SW 1271 (cell line): ENCODE measurements around the gene SPC25.
"Not testable (repeated sequence)": the region's sequence is repeated elsewhere in the genome, so short reads cannot be mapped to it uniquely, and the experiment has no call there.

ENCODE experiments used
- DNase-seq, 2 experiments: peaks; one replicate each; lab custom pipeline; 2025; lab: John Stamatoyannopoulos, UW

Gene SPC25

GRCh38 chr2:168903888-168904287 is 13.7 kb upstream of the SPC25 start:
- DNase-seq = no peak

DNA sequence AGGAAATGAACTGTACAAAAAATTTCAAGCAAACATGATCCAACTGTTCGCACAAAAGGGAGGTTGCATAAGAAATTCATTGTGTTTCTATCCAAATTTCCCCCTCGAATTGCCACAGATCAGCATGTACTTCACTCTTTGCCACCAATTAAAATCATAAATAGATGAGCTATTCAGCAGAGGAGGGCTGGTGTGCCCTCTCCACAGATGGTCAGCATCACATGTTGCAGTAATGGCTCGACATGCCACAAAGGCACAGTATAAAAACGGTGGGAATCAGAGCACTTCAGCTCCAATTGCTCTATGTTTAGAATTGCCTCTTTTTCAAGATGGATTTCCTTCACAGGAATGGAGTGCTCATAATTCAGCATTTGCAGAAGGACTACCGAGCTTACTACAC is 10.8 kb upstream of the SPC25 start, which contains the start of gene G6PC2:
Gene G6PC2, plus strand, starts transcription at position 289 of the 400 bp plus-strand sequence. Its CDS starts 41 bp downstream, at position 330.
- no peak for DNase-seq

DNA sequence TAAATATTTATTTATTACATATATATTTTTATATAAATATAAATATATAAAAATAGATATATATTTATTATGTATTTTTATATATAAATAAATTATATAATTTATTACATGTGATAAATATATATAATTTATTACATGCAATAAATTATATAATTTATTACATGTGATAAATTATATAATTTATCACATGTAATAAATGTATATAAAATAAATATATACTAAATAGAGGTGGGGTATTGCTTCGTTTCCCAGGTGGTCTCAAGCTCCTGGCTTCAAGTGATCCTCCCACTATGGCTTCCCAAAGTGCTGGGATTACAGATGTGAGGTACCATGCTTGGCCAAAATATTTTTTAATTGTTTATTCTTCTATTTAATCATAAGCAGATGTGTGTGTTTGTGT is 7.2 kb upstream of the SPC25 start:
- no peak for DNase-seq

DNA sequence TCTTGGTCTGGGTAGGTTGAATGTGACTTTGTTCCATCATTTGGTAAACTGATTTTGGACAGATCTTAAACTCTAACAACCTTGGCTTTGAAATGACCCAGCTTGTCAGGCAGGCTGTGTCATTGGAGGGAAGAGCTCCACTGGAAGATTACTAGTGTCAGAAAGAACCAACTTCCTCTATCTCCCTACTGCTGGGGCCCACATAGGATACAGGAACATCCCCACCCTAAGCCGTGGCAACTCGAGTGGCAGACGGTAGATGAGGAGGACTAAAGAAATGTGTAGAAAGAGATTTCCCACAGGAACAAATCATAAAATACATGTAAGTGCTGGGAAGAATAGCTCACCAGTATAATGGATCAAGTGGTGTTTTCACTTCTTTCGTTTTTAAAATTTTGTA is 6.6 kb upstream of the SPC25 start:
- DNase-seq = no peak

- DNase-seq = no peak
Observed at GRCh38 chr2:168895771-168896170, 5.5 kb upstream of the SPC25 start.

DNA sequence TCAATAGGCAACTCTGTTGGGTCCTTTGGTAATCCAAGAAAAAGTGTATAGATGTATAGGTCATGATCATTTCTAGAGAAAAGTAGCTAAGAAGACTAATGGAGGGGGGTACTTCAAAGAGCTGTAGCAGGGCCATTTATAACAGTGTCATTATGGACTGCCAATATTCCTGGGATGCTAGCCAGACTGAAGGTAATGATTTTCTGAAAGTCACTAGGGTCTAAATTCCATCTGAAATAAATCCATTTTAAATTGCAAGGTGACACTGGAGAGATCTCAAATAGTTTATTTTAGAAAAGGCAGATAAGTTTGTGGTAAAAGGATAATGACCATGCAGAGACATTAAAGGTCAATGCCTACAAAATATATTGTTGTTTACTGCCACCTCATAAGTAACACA is 4.5 kb upstream of the SPC25 start:
- DNase-seq = no peak

GRCh38 chr2:168894101-168894500 is 3.9 kb upstream of the SPC25 start:
- DNase-seq = no peak

GRCh38 chr2:168892327-168892726 is 2.1 kb upstream of the SPC25 start:
- DNase-seq = no peak

GRCh38 chr2:168889635-168890005 is 610 bp downstream of the SPC25 start:
- no peak for DNase-seq

DNA sequence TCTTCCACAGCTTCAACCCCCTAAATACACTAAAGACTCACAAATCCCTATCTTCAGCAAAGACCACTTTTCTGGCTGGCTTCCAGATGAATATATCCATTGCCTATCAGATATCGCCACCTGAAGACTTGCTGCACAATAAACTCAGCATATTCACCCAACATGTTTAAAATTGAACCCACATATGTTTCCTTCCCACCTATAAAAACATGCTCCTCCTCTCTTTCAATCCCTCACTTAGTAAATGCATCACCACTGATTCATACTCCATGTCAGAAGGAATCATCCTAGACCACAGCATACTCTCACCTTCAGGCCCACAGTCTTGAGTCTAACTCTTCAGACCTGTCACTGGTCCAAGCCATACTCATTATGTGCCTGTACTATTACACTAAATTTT is 5.3 kb downstream of the SPC25 start:
- no peak for DNase-seq

DNA sequence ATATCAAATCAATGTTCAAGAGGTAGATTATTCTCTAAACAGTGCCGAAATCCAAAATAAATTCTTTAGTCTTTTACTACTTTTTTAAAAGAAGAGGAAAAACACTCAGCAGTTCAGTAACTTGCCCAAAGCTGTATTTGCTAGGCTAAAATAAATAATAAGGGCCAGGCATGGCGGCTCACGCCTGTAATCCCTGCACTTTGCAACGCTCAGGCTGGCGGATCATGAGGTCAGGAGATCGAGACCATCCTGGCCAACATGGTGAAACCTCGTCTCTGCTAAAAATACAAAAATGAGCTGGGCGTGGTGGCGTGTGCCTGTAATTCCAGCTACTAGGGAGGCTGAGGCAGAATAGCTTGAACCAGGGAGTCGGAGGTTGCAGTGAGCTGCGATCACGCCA is 8.1 kb downstream of the SPC25 start:
- DNase-seq = not testable (repeated sequence)

- DNase-seq = no peak
Observed at GRCh38 chr2:168874368-168875054, 15.7 kb downstream of the SPC25 start.

DNA sequence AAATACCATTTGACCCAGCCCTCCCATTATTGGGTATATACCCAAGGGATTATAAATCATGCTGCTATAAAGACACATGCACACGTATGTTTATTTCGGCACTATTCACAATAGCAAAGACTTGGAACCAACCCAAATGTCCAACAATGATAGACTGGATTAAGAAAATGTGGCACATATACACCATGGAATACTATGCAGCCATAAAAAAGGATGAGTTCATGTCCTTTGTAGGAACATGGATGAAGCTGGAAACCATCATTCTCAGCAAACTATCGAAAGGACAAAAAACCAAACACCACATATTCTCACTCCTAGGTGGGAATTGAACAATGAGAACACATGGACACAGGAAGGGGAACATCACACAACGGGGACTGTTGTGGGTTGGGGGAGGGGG is 19.4 kb downstream of the SPC25 start:
- not testable (repeated sequence) for DNase-seq

GRCh38 chr2:168870369-168870768 is 19.9 kb downstream of the SPC25 start:
- not testable (repeated sequence) for DNase-seq

DNA sequence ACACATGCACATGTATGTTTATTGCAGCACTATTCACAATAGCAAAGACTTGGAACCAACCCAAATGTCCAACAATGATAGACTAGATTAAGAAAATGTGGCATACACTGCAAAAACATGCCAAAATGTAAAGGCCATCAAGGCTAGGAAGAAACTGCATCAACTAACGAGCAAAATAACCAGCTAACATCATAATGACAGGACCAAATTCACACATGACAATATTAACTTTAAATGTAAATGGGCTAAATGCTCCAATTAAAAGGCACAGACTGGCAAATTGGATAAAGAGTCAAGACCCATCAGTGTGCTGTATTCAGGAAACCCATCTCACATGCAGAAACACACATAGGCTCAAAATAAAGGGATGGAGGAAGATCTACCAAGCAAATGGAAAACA is 23.1 kb downstream of the SPC25 start:
- not testable (repeated sequence) for DNase-seq

GRCh38 chr2:168858146-168858545 is 32.1 kb downstream of the SPC25 start:
- DNase-seq = no peak

- no peak for DNase-seq
Observed at GRCh38 chr2:168855601-168856000, 34.6 kb downstream of the SPC25 start.

DNA sequence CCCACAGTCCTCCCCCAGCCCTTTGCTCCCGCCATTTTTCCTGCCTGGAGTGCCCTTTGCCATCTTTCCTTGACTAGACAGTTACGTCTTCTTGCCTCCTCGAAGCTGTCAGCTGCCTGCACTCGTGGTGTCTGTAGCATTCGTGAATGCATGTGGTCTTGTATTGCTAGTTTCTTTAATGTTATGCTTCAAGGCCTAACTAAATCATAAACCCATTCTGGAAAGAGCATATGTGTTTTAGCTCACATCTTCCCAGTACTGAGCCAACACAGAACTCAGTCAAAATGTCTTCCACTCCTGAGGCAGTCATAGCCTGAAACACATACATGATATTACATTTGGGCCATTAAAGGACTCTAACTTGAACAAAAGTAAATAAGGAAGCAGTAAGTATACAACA is 35.6 kb downstream of the SPC25 start:
- DNase-seq = no peak

- no peak for DNase-seq
Observed at GRCh38 chr2:168853471-168853870, 36.8 kb downstream of the SPC25 start.

GRCh38 chr2:168852481-168852880 is 37.7 kb downstream of the SPC25 start:
- DNase-seq = no peak

DNA sequence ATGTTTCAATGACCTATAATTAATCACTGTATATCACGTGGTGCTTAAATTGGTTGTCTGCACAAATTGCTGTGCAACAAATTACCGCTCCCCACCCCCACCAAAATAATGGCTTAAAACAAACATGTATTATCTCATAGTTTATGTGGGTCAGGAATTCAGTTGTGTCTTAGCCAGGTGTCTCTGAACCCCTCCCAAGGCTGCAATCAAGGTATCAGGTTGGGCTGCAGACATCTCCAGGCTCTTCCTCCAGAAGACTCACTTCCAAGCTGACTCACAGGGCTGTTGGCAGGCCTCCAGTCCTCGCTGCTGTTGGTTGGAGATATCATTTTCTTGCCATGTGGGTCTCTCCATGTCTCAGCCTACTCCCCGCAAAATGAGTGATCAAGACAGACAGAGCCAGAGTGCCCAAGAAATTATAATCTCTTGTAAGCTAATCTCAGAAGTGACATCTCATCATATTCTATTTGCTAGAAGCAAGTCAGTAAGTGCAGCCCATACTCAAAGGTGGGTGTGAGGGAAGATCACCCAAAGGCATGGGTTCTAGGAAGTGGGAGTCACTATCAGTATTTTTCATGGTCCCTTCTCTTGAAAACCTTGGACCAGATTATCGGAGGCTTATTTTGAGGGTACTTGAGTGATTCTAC is 38.4 kb downstream of the SPC25 start:
- peak; percentile 7 to 12 for DNase-seq

DNA sequence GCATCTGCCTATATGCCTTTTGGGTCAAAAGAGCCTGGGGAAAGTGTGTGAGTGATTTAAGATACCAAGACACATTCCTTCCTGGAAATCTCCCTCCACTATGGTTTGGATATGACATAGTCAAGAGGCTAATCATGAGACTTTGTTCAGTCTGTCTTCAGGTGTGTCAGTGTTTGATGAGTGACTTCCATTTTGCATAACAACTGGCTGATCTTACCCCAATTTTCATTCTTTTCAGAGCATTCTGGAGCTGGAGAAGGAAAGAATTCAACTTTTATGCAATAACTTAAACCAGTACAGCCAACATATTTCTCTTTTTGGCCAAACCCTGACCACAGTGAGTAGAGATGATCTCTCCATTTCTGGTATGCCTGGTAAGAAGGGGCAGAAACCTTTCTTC is 39.4 kb downstream of the SPC25 start:
- no peak for DNase-seq

- DNase-seq = peak in 1 of 2 experiments; percentile 2
Observed at GRCh38 chr2:168849610-168850009, 40.6 kb downstream of the SPC25 start.

DNA sequence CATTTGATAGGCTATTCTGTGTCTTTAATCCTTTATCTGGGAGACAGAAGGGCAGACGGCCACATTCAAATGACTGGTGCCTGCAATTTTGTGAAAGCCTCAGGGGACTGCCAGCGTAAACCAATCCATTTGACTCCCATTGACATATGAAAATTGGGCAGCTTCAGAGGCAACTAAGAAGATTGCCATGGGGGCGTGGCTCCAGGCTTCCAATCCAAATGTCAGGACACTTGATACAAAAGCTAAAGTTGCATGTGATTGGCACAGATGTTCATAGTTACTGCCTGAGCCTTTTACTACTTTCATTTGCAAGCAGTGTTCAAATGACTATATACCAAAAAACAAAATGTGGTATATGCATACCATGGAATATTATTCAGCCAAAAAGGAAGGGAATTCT is 42.0 kb downstream of the SPC25 start:
- no peak for DNase-seq
